GM18873 (cell line): Measurements from ENCODE around the gene MAIP1.

Experiments
- ATAC-seq: cut with Tn5 transposase; IDR thresholded peaks from one replicate; pipeline ENCODE4 v1.9.1; 2021; ENCODE audit warnings: mild to moderate bottlenecking, moderate library complexity, moderate number of reproducible peaks; ENCODE audit not compliant: unreplicated experiment, low FRiP score

The MAIP1 gene

GRCh38 chr2:199985625-199986207, 30.3 kb downstream of the MAIP1 start:
- ATAC-seq, result no peak

GRCh38 chr2:199987586-199987985, 32.2 kb downstream of the MAIP1 start:
- ATAC-seq, result no peak

- ATAC-seq, result no peak
Observed at GRCh38 chr2:199988151-199988550, 32.8 kb downstream of the MAIP1 start.

GRCh38 chr2:199989822-199990221, 34.4 kb downstream of the MAIP1 start:
- no peak for ATAC-seq

- ATAC-seq, result no peak
Observed at GRCh38 chr2:199991691-199992090, 36.3 kb downstream of the MAIP1 start.

- no peak for ATAC-seq
Observed at GRCh38 chr2:199992296-199992695, 36.9 kb downstream of the MAIP1 start.

- no peak for ATAC-seq
Observed at GRCh38 chr2:199994371-199994770, 39.0 kb downstream of the MAIP1 start.

- ATAC-seq, result no peak
Observed at GRCh38 chr2:199994896-199995295, 39.5 kb downstream of the MAIP1 start.

GRCh38 chr2:199997296-199997695, 41.9 kb downstream of the MAIP1 start:
- no peak for ATAC-seq

- ATAC-seq, result no peak
Observed at GRCh38 chr2:199999166-199999565, 43.8 kb downstream of the MAIP1 start.

GRCh38 chr2:200000444-200001163, 45.2 kb downstream of the MAIP1 start:
- ATAC-seq, result no peak

GRCh38 chr2:200003444-200003843, 48.1 kb downstream of the MAIP1 start:
- no peak for ATAC-seq

GRCh38 chr2:200005675-200006074, 50.3 kb downstream of the MAIP1 start:
- no peak for ATAC-seq

- no peak for ATAC-seq
Observed at GRCh38 chr2:200007306-200007705, 51.9 kb downstream of the MAIP1 start.

- no peak for ATAC-seq
Observed at GRCh38 chr2:200012401-200012800, 57.0 kb downstream of the MAIP1 start.
